Measurements from ENCODE around the gene MAB21L2.

MAB21L2 gene

DNA sequence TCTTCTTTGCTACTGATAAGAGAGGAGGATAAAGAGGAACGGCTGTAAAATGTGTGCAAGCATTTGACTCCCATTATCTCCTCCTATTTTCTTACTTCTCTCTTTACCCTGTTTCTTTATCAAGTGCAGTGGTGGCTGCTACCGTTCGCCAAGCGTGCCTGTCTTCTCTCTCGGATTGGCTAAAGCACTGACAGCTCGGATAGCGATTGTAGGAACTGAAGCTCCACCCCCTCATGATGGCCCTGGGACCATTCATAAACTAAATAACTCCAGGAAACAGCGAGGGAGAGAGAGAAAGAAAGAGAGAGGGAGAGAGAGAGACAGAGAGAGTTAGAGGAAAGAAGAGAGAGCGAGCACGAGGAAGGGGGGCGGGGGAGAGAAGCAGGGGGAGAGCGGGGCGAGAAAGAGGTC lies 305 bp upstream of the MAB21L2 start:
- no peak for DNase-seq (ENCODE audit: low read depth)
- no peak overlapping the region for H3K4me3 ChIP-seq (ENCODE audit: low read depth, low read length)
- TF ChIP-seq, protein P1, sequence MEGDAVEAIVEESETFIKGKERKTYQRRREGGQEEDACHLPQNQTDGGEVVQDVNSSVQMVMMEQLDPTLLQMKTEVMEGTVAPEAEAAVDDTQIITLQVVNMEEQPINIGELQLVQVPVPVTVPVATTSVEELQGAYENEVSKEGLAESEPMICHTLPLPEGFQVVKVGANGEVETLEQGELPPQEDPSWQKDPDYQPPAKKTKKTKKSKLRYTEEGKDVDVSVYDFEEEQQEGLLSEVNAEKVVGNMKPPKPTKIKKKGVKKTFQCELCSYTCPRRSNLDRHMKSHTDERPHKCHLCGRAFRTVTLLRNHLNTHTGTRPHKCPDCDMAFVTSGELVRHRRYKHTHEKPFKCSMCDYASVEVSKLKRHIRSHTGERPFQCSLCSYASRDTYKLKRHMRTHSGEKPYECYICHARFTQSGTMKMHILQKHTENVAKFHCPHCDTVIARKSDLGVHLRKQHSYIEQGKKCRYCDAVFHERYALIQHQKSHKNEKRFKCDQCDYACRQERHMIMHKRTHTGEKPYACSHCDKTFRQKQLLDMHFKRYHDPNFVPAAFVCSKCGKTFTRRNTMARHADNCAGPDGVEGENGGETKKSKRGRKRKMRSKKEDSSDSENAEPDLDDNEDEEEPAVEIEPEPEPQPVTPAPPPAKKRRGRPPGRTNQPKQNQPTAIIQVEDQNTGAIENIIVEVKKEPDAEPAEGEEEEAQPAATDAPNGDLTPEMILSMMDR (IDR thresholded peaks at IDR 0.05; ENCODE audit: control insufficient read depth, extremely low read depth, insufficient read depth), result no peak

DNA sequence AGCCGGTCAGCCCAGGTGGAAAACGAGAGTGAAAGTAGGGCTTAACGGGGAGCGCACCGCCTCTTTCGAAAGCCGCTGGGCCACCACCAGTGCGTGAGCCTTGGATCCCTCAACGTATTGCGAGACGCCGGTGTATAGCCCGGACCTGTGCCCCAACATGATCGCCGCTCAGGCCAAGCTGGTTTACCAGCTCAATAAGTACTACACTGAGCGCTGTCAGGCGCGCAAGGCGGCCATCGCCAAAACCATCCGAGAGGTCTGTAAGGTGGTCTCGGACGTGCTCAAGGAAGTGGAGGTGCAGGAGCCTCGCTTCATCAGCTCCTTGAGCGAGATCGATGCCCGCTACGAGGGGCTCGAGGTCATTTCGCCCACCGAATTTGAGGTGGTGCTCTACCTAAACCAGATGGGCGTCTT lies 929 bp downstream of the MAB21L2 start:
- H3K4me3 ChIP-seq (ENCODE audit: low read depth, low read length), result no peak overlapping the region
- no peak for DNase-seq (ENCODE audit: low read depth)
- TF ChIP-seq, protein P1 (IDR thresholded peaks at IDR 0.05; ENCODE audit: control insufficient read depth, extremely low read depth, insufficient read depth), result no peak

DNA sequence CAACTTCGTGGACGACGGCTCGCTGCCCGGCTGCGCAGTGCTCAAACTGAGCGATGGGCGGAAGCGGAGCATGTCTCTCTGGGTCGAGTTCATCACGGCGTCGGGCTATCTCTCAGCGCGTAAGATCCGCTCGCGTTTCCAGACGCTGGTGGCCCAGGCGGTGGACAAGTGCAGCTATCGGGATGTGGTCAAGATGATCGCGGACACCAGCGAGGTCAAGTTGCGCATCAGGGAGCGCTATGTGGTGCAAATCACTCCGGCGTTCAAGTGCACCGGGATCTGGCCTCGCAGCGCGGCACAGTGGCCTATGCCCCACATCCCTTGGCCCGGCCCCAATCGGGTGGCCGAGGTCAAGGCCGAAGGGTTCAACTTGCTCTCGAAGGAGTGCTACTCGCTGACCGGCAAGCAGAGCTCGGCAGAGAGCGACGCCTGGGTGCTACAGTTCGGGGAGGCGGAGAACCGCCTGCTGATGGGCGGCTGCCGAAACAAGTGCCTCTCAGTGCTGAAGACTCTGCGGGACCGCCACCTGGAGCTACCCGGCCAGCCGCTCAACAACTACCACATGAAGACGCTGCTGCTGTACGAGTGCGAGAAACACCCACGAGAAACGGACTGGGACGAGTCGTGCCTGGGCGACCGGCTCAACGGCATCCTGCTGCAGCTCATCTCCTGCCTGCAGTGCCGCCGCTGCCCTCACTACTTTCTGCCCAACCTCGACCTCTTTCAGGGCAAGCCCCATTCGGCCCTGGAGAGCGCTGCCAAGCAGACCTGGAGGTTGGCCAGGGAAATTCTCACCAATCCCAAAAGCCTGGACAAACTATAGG lies 1.5 kb downstream of the MAB21L2 start:
- H3K4me3 ChIP-seq (ENCODE audit: low read depth, low read length), result no peak overlapping the region
- TF ChIP-seq, protein P1 (IDR thresholded peaks at IDR 0.05; ENCODE audit: control insufficient read depth, extremely low read depth, insufficient read depth), result no peak
- DNase-seq (ENCODE audit: low read depth), result no peak

DNA sequence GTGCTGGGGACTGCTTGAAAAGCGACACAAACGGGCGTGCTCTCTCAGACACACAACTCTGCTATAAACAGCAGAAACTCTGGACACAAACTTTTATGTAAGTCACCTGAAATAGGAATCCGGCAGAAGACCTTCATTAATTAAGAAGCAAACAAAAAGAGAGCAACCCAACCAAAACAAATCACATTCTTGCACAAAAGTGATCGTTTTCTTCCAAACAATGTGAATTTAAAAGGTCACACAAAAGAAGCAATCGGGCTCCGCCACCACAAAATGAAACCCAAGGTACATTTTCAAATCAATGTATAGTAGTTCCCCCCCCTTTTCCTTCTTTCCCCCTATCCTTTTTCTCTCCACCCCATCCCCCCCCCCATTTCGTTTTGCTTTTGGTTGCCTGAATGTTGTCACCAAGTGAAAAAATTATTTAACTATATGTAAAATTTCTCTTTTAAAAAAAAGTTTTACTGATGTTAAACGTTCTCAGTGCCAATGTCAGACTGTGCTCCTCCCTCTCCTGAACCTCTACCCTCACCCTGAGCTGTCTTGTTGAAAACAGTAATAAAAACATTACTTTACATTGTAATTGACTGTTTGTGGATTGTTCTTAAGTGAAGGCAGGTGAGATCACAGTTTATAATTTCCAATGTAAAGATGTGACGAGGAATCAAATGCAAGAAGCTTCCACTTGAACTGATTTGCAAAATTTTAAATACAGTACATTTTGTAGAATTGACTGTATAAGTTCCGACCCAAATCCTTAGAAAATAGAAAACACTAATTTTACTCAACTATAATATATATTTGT lies 2.4 kb downstream of the MAB21L2 start:
- TF ChIP-seq, protein P1 (IDR thresholded peaks at IDR 0.05; ENCODE audit: control insufficient read depth, extremely low read depth, insufficient read depth), result no peak
- no peak overlapping the region for H3K4me3 ChIP-seq (ENCODE audit: low read depth, low read length)
- no peak for DNase-seq (ENCODE audit: low read depth)

DNA sequence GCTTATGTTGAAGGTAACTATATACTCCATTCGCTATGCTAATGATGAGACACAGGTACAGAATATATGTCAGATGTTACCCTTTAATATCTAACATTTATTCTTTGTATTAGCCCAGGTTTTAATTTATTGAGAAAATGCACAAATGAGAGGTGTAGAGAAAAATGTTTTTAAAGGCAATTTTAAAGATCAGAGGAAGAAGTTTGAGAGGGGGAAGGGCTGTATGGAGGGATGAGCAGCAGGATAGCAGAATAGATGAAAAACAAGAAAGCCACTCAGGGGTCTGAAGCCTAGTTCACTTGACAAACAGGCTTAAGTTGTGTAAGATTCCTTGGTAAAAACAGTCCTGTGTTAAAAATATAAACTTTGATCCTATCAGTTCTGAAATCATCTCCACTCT lies 3.7 kb downstream of the MAB21L2 start:
- H3K4me3 ChIP-seq (ENCODE audit: low read depth, low read length), result no peak overlapping the region
- TF ChIP-seq, protein P1 (IDR thresholded peaks at IDR 0.05; ENCODE audit: control insufficient read depth, extremely low read depth, insufficient read depth), result no peak
- no peak for DNase-seq (ENCODE audit: low read depth)

DNA sequence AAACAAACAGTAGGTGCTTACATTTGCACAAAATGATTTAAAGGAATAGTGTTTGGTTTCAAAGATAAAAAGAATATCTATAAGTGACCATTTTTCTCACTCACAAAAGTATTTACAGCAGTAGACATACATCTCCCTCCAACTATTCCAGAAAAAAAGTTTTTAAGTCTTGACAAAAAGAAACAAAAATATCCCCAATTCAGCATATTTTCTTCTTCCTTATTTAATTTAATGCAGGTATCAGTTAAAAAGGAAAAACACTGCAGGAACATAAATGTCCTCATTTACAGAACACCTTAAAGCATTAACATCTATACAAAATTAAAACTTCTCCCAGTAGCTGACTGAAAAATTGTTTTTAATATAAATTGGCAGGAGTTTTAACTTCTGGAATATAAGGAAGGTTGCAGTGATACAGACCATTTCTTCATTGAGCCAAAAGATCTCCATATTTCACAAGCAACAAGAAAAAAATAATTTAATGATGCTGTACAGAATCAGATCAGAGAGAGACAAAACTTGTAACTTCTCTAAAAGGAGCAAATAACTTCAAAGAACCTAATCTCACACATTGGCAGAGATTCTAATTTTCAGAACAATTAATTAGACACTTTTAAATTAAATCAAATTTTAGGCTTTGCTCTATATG lies 4.3 kb downstream of the MAB21L2 start:
- TF ChIP-seq, protein P1 (IDR thresholded peaks at IDR 0.05; ENCODE audit: control insufficient read depth, extremely low read depth, insufficient read depth), result no peak
- no peak overlapping the region for H3K4me3 ChIP-seq (ENCODE audit: low read depth, low read length)
- DNase-seq (ENCODE audit: low read depth), result no peak
